Tibial nerve (tissue), 4 donors: ENCODE results near the gene MAML3.

Source experiments
- CTCF ChIP-seq, 5 experiments: fragments of 200-600 bp in 3 of 5; fragments of 450-650 bp in 2 of 5; sonication (generic) in 3 of 5; IDR thresholded peaks; one replicate each; pipeline ENCODE4 v1.5.1; 2016 to 2019; ENCODE audit warnings: antibody characterized with exemption in 5 of 5, mild to moderate bottlenecking in 3 of 5, moderate library complexity in 2 of 5
- EP300 ChIP-seq, 2 donors: sonication (generic); formaldehyde crosslinking; IDR thresholded peaks; one replicate each; pipeline ENCODE4 v1.6.1; 2017; ENCODE audit warnings: antibody characterized with exemption in 2 of 2, mild to moderate bottlenecking in 1 of 2
- POLR2A ChIP-seq, 2 donors: fragments of 450-650 bp; IDR thresholded peaks; one replicate each; pipeline ENCODE4 v1.6.1; 2017; ENCODE audit warnings: antibody characterized with exemption in 2 of 2, mild to moderate bottlenecking in 2 of 2, moderate library complexity in 2 of 2

DNA sequence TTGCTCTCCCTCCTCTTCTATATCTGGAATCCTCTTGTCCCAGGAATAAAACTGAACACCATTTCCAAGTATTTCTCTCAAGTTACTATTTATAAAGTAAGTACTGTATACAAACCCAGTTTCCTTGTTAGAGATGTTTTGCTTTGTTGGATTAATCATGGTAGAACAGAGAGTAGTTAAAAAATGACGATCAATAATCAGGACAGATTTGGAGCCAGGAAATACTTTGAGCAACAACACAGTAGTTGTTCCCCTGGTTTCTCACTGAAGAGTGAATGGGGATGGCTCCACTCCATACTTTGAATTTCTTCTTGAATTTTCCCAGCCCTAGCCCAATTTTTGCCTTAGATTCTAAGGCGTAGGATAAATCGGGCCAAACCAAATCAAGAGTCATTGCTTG is 467.0 kb downstream of the MAML3 start:
- TF ChIP-seq CTCF (IDR thresholded peaks at IDR 0.05) (no peak), EP300 (IDR thresholded peaks at IDR 0.05) (no peak), POLR2A (IDR thresholded peaks at IDR 0.05) (no peak)
